ENCODE results near the gene MERTK. TPM values are rescaled to one million over a fixed set of nuclear protein-coding genes. Genes with fewer than 3 reads are reported as not detected.

Gene MERTK
- total RNA-seq, 1 experiment from 2014 or later = 39.2 TPM

- Mint-ChIP-seq H3K4me3 (ENCODE audit: unreplicated experiment) (no peak overlapping the region), H3K36me3 (ENCODE audit: insufficient read depth, unreplicated experiment) (peaks cover 73% of the 10 kb centered on the region), H3K27me3 (ENCODE audit: insufficient read depth, unreplicated experiment) (no peaks in the 10 kb centered on the region), H3K27ac (ENCODE audit: unreplicated experiment) (no peak overlapping the region), H3K9me3 (ENCODE audit: unreplicated experiment) (no peaks in the 10 kb centered on the region), H3K4me1 (ENCODE audit: low read depth, unreplicated experiment) (peaks cover 57% of the 10 kb centered on the region)
- ChIA-PET POLR2A (no interaction called here), CTCF (no interaction called here)
- intact Hi-C loops (cut with micrococcal nuclease; ENCODE audit: unreplicated experiment) = no loop called here
- BruUV-seq (replicated peaks) = no TSS peak
- peaks cover 4% of the 10 kb centered on the region for H3K36me3 ChIP-seq (ENCODE audit: control insufficient read depth, insufficient read depth, low read length)
- H3K9me3 ChIP-seq = no peaks in the 10 kb centered on the region
- no peaks in the 10 kb centered on the region for H3K27me3 ChIP-seq (replicated peaks; ENCODE audit: control insufficient read depth, insufficient read depth, low read length)
- no peak for DNase-seq
- no peak for TF ChIP-seq CTCF (IDR thresholded peaks at IDR 0.05; ENCODE audit: insufficient read depth in 1 of 2, low read depth in 1 of 2, low read length in 1 of 2, severe bottlenecking in 1 of 2, unreplicated experiment in 1 of 2)
- peaks cover 48% of the 10 kb centered on the region for H3K4me1 ChIP-seq
- H3K4me3 ChIP-seq (ENCODE audit: low read depth, low read length) = no peak overlapping the region
Observed at GRCh38 chr2:111981666-111982065, 83.3 kb downstream of the MERTK start.

- Histone ChIP-seq H3K4me3 (ENCODE audit: low read depth, low read length) (no peak overlapping the region), H3K9me3 (no peaks in the 10 kb centered on the region), H3K4me1 (peaks cover 59% of the 10 kb centered on the region), H3K27me3 (replicated peaks; ENCODE audit: control insufficient read depth, insufficient read depth, low read length) (no peaks in the 10 kb centered on the region), H3K36me3 (ENCODE audit: control insufficient read depth, insufficient read depth, low read length) (peaks cover 4% of the 10 kb centered on the region)
- peaks cover 58% of the 10 kb centered on the region for H3K4me1 Mint-ChIP-seq (ENCODE audit: low read depth, unreplicated experiment)
- H3K9me3 Mint-ChIP-seq (ENCODE audit: unreplicated experiment) = no peaks in the 10 kb centered on the region
- peaks cover 75% of the 10 kb centered on the region for H3K36me3 Mint-ChIP-seq (ENCODE audit: insufficient read depth, unreplicated experiment)
- intact Hi-C loops (cut with micrococcal nuclease; ENCODE audit: unreplicated experiment) = no loop called here
- no peak for TF ChIP-seq CTCF (IDR thresholded peaks at IDR 0.05; ENCODE audit: insufficient read depth in 1 of 2, low read depth in 1 of 2, low read length in 1 of 2, severe bottlenecking in 1 of 2, unreplicated experiment in 1 of 2)
- CTCF ChIA-PET = no interaction called here
- no peak overlapping the region for H3K27ac Mint-ChIP-seq (ENCODE audit: unreplicated experiment)
- POLR2A ChIA-PET = no interaction called here
- no TSS peak for BruUV-seq (replicated peaks)
- no peak for DNase-seq
- H3K27me3 Mint-ChIP-seq (ENCODE audit: insufficient read depth, unreplicated experiment) = no peaks in the 10 kb centered on the region
- H3K4me3 Mint-ChIP-seq (ENCODE audit: unreplicated experiment) = no peak overlapping the region
Observed at GRCh38 chr2:111982822-111983221, 84.4 kb downstream of the MERTK start.

- intact Hi-C loops (cut with micrococcal nuclease; ENCODE audit: unreplicated experiment) = no loop called here
- H3K4me3 Mint-ChIP-seq (ENCODE audit: unreplicated experiment) = no peak overlapping the region
- peaks cover 62% of the 10 kb centered on the region for H3K4me1 Mint-ChIP-seq (ENCODE audit: low read depth, unreplicated experiment)
- no peak for DNase-seq
- no TSS peak for BruUV-seq (replicated peaks)
- H3K27ac Mint-ChIP-seq (ENCODE audit: unreplicated experiment) = no peak overlapping the region
- Histone ChIP-seq H3K27me3 (replicated peaks; ENCODE audit: control insufficient read depth, insufficient read depth, low read length) (no peaks in the 10 kb centered on the region), H3K4me1 (peaks cover 65% of the 10 kb centered on the region), H3K36me3 (ENCODE audit: control insufficient read depth, insufficient read depth, low read length) (peaks cover 4% of the 10 kb centered on the region), H3K9me3 (no peaks in the 10 kb centered on the region), H3K4me3 (ENCODE audit: low read depth, low read length) (no peak overlapping the region)
- H3K27me3 Mint-ChIP-seq (ENCODE audit: insufficient read depth, unreplicated experiment) = no peaks in the 10 kb centered on the region
- H3K36me3 Mint-ChIP-seq (ENCODE audit: insufficient read depth, unreplicated experiment) = peaks cover 72% of the 10 kb centered on the region
- TF ChIP-seq CTCF (IDR thresholded peaks at IDR 0.05; ENCODE audit: insufficient read depth in 1 of 2, low read depth in 1 of 2, low read length in 1 of 2, severe bottlenecking in 1 of 2, unreplicated experiment in 1 of 2) = no peak
- ChIA-PET POLR2A (no interaction called here), CTCF (interaction anchor here (1.0 kb wide), 1 partner anchor 86 kb away, joined by 4 read pairs; no protein-coding TSS in a partner anchor)
- H3K9me3 Mint-ChIP-seq (ENCODE audit: unreplicated experiment) = no peaks in the 10 kb centered on the region
Observed at GRCh38 chr2:111983478-111984212, 85.2 kb downstream of the MERTK start.

Measured in Caco-2 (cell line).